Measurements from ENCODE around the gene MUS81. TPM values are rescaled to one million over a fixed set of nuclear protein-coding genes. Genes with fewer than 3 reads are reported as not detected.

Gene MUS81
- total and polyA plus RNA-seq, 2 of the 4 experiments (the other 2 are of a cell fraction) = 23.7 to 47.9 TPM

GRCh38 chr11:65853246-65853979 is 6.8 kb upstream of the MUS81 start:
- intact Hi-C loops (cut with micrococcal nuclease) = no loop called here
- H3K9me1 ChIP-seq (ENCODE audit: insufficient read depth, low read length) = peaks cover 29% of the 10 kb centered on the region
- no peak overlapping the region for H3K18ac ChIP-seq (ENCODE audit: low read depth, low read length)
- DNase-seq = no peak
- H3K4me1 ChIP-seq (ENCODE audit: control insufficient read depth, insufficient read depth, low read length) = peaks cover 4% of the 10 kb centered on the region
- no peak overlapping the region for H3K23ac ChIP-seq (ENCODE audit: low read depth, low read length)
- peaks cover 59% of the 10 kb centered on the region for H3K36me3 ChIP-seq (ENCODE audit: control insufficient read depth, insufficient read depth, low read length)
- H3K9me3 ChIP-seq (ENCODE audit: control insufficient read depth, insufficient read depth, low read length) = no peaks in the 10 kb centered on the region
- WGBS, 2 experiments (ENCODE audit: extremely low coverage in 2 of 2, insufficient read length in 1 of 2) = 100% methylated on average over 2 of the region's 6 CpGs; no CpG with 5 or more reads in 1 of the 2 experiments
- no peak overlapping the region for H2BK120ac ChIP-seq (ENCODE audit: low read depth, low read length)
- H3K27ac ChIP-seq (ENCODE audit: insufficient read depth, low read length) = no peak overlapping the region
- ChIA-PET POLR2A (ENCODE audit: unreplicated experiment) (interaction anchor here (1.0 kb wide), 1 partner anchor 140 kb away, joined by 4 read pairs; no protein-coding TSS in a partner anchor), CTCF (no interaction called here)
- no TSS peak for BruUV-seq (replicated peaks)
- no peak overlapping the region for H2BK5ac ChIP-seq (ENCODE audit: low read depth, low read length, poor library complexity, severe bottlenecking)
- H4K91ac ChIP-seq (ENCODE audit: insufficient read depth, low read depth, low read length) = no peak overlapping the region
- no peak overlapping the region for H2AK9ac ChIP-seq (replicated peaks; ENCODE audit: low read depth, low read length, poor library complexity)
- no peak overlapping the region for H3K56ac ChIP-seq (ENCODE audit: extremely low read depth, insufficient read depth, low read length)
- no peak overlapping the region for H2BK20ac ChIP-seq (ENCODE audit: low read depth, low read length)
- H4K20me1 ChIP-seq (ENCODE audit: insufficient read depth, low read length) = peaks cover 79% of the 10 kb centered on the region
- H4K8ac ChIP-seq (ENCODE audit: low read depth in 2 of 2, low read length in 2 of 2) = 0 out of 4 replicates have a peak overlapping the region, but pooled peaks of 1 of the 2 experiments have one; percentile 20
- no peak for TF ChIP-seq RAD21 (IDR thresholded peaks at IDR 0.05; ENCODE audit: low read length)
- TF ChIP-seq RCOR1 (IDR thresholded peaks at IDR 0.05; ENCODE audit: insufficient replicate concordance, low read length) = no peak
- TF ChIP-seq FOS (IDR thresholded peaks at IDR 0.05; ENCODE audit: low read depth, low read length) = no peak
- no peak for TF ChIP-seq POLR2A (IDR thresholded peaks at IDR 0.05; ENCODE audit: low read depth, low read length)
- H3K4ac ChIP-seq (ENCODE audit: low read depth, low read length) = no peak overlapping the region
- H3K14ac ChIP-seq (replicated peaks; ENCODE audit: low read depth, low read length) = no peak overlapping the region
- no peaks in the 10 kb centered on the region for H3K27me3 ChIP-seq (ENCODE audit: control insufficient read depth, insufficient read depth, low read length)
- H2AFZ ChIP-seq (replicated peaks; ENCODE audit: low read length, poor library complexity) = no peak overlapping the region
- dilution Hi-C loops (cut with HindIII; ENCODE audit: low sequenced_read_pairs, unreplicated experiment) = no loop called here
- H3K79me1 ChIP-seq (ENCODE audit: low read depth in 1 of 2, low read length in 2 of 2) = peaks cover 20 to 60% of the 10 kb centered on the region in 2 experiments
- H3K4me3 ChIP-seq (ENCODE audit: insufficient read depth, low read depth, low read length) = no peak overlapping the region
- H3K4me2 ChIP-seq (ENCODE audit: low read depth, low read length) = no peak overlapping the region
- no peak overlapping the region for H4K5ac ChIP-seq (ENCODE audit: low read depth, low read length)
- no peak overlapping the region for H3K9ac ChIP-seq (ENCODE audit: low read depth, low read length)
- H2BK15ac ChIP-seq (ENCODE audit: low read depth, low read length) = no peak overlapping the region
- in situ Hi-C loops (cut with MboI; ENCODE audit: low sequenced_read_pairs) = no loop called here
- no peak for ATAC-seq (ENCODE audit: low read depth)
- H2AK5ac ChIP-seq (ENCODE audit: low read depth, low read length) = no peak overlapping the region

Data from IMR-90 (cell line).